ENCODE data around the gene BCLAF1. TPM values are rescaled to one million over a fixed set of nuclear protein-coding genes. Genes with fewer than 3 reads are reported as not detected.

Gene BCLAF1
- total and polyA plus RNA-seq, 9 of the 15 experiments (the other 6 are each of a cell fraction or from before 2014, with no cell fraction given), result 65.4 to 286 (median 165) TPM

DNA sequence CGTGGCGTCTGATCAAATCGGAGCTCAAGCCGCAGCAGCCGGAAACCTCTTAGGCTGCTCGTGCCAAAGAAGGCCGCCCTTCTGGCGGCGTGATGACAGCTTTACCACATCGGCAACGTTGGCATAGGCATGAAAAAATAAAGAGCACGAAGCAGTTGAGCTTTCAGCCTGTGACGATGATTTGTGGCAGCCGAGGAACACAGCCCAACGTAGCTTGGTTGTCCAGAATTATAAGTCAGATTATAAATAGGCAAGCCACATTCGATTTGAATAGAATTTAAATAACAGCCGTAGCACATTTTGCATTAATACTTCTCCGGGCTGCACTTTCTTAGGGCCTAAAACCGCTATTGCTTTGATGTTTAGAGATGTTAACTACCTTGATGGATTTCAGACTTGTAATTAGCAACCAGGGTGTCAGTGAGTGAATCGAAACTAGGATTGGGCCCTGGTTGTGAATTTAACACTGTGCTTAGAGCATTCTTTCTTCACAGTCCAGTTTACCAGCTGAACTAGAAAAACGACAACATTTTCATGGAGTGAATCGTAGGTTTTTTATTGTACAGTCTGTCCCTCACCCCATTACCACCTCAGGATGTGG lies 864 bp upstream of the BCLAF1 start (continued):
- TF ChIP-seq ZNF668 (CRISPR knock-in tag; IDR thresholded peaks at IDR 0.05), result no peak
- no peak for TF ChIP-seq ZNF133 (CRISPR knock-in tag; IDR thresholded peaks at IDR 0.05)
- TF ChIP-seq, protein P1, sequence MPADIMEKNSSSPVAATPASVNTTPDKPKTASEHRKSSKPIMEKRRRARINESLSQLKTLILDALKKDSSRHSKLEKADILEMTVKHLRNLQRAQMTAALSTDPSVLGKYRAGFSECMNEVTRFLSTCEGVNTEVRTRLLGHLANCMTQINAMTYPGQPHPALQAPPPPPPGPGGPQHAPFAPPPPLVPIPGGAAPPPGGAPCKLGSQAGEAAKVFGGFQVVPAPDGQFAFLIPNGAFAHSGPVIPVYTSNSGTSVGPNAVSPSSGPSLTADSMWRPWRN (IDR thresholded peaks at IDR 0.05; ENCODE audit: low read depth), result no peak
- TF ChIP-seq TEAD2 (tag; IDR thresholded peaks at IDR 0.05), result no peak
- peak; percentile 94; the same call in 1 of the 2 replicates for TF ChIP-seq KAT7 (CRISPR knock-in tag; IDR thresholded peaks at IDR 0.05; ENCODE audit: borderline replicate concordance)
- TF ChIP-seq MTA2 (IDR thresholded peaks at IDR 0.05; ENCODE audit: low read depth), result no peak
- TF ChIP-seq, protein P2, sequence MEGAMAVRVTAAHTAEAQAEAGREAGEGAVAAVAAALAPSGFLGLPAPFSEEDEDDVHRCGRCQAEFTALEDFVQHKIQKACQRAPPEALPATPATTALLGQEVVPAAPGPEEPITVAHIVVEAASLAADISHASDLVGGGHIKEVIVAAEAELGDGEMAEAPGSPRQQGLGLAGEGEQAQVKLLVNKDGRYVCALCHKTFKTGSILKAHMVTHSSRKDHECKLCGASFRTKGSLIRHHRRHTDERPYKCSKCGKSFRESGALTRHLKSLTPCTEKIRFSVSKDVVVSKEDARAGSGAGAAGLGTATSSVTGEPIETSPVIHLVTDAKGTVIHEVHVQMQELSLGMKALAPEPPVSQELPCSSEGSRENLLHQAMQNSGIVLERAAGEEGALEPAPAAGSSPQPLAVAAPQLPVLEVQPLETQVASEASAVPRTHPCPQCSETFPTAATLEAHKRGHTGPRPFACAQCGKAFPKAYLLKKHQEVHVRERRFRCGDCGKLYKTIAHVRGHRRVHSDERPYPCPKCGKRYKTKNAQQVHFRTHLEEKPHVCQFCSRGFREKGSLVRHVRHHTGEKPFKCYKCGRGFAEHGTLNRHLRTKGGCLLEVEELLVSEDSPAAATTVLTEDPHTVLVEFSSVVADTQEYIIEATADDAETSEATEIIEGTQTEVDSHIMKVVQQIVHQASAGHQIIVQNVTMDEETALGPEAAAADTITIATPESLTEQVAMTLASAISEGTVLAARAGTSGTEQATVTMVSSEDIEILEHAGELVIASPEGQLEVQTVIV (CRISPR knock-in tag; IDR thresholded peaks at IDR 0.05; ENCODE audit: borderline replicate concordance), result no peak
- TF ChIP-seq CREB1 (IDR thresholded peaks at IDR 0.05), result no peak
- TF ChIP-seq CREB1 (CRISPR knock-in tag; IDR thresholded peaks at IDR 0.05), result no peak
- no peak for TF ChIP-seq RAD51 (IDR thresholded peaks at IDR 0.05; ENCODE audit: borderline replicate concordance, low read depth)
- peak; percentile 74; the same call in 1 of the 2 replicates for TF ChIP-seq ZNF644 (tag; IDR thresholded peaks at IDR 0.05; ENCODE audit: low read depth)
- no peak for TF ChIP-seq NR2C2 (CRISPR knock-in tag; IDR thresholded peaks at IDR 0.05)
- peak; percentile 60 for TF ChIP-seq NR2C2 (tag; IDR thresholded peaks at IDR 0.05)
- no peak for TF ChIP-seq PHF21A (IDR thresholded peaks at IDR 0.05; ENCODE audit: borderline replicate concordance, low read depth)
- TF ChIP-seq, protein P3, sequence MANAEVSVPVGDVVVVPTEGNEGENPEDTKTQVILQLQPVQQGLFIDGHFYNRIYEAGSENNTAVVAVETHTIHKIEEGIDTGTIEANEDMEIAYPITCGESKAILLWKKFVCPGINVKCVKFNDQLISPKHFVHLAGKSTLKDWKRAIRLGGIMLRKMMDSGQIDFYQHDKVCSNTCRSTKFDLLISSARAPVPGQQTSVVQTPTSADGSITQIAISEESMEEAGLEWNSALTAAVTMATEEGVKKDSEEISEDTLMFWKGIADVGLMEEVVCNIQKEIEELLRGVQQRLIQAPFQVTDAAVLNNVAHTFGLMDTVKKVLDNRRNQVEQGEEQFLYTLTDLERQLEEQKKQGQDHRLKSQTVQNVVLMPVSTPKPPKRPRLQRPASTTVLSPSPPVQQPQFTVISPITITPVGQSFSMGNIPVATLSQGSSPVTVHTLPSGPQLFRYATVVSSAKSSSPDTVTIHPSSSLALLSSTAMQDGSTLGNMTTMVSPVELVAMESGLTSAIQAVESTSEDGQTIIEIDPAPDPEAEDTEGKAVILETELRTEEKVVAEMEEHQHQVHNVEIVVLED (CRISPR knock-in tag; IDR thresholded peaks at IDR 0.05), result no peak
- TF ChIP-seq ZNF274 (IDR thresholded peaks at IDR 0.05; ENCODE audit: borderline replicate concordance, low read depth, low read length), result no peak
- TF ChIP-seq, protein P4, sequence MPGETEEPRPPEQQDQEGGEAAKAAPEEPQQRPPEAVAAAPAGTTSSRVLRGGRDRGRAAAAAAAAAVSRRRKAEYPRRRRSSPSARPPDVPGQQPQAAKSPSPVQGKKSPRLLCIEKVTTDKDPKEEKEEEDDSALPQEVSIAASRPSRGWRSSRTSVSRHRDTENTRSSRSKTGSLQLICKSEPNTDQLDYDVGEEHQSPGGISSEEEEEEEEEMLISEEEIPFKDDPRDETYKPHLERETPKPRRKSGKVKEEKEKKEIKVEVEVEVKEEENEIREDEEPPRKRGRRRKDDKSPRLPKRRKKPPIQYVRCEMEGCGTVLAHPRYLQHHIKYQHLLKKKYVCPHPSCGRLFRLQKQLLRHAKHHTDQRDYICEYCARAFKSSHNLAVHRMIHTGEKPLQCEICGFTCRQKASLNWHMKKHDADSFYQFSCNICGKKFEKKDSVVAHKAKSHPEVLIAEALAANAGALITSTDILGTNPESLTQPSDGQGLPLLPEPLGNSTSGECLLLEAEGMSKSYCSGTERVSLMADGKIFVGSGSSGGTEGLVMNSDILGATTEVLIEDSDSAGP (CRISPR knock-in tag; IDR thresholded peaks at IDR 0.05), result no peak
- no peak for TF ChIP-seq ZNF174 (CRISPR knock-in tag; IDR thresholded peaks at IDR 0.05)
- TF ChIP-seq ZNF57 (CRISPR knock-in tag; IDR thresholded peaks at IDR 0.05), result no peak
- no peak for TF ChIP-seq TCF3 (CRISPR knock-in tag; IDR thresholded peaks at IDR 0.05)
- no peak for TF ChIP-seq BRF1 (IDR thresholded peaks at IDR 0.05; ENCODE audit: borderline replicate concordance, extremely low read depth, insufficient read length)
- TF ChIP-seq BACH1 (tag; IDR thresholded peaks at IDR 0.05), result no peak
- TF ChIP-seq ARID2 (IDR thresholded peaks at IDR 0.05), result 0 out of 2 replicates have a peak, but pooled peaks have one; percentile 5
- no peak for TF ChIP-seq NFXL1 (CRISPR knock-in tag; IDR thresholded peaks at IDR 0.05)
- TF ChIP-seq ZNF431 (CRISPR knock-in tag; IDR thresholded peaks at IDR 0.05), result no peak
